ENCODE data around the gene STRN4.
"Not testable (repeated sequence)": the region's sequence is repeated elsewhere in the genome, so short reads cannot be mapped to it uniquely, and the experiment has no call there.

STRN4 gene

DNA sequence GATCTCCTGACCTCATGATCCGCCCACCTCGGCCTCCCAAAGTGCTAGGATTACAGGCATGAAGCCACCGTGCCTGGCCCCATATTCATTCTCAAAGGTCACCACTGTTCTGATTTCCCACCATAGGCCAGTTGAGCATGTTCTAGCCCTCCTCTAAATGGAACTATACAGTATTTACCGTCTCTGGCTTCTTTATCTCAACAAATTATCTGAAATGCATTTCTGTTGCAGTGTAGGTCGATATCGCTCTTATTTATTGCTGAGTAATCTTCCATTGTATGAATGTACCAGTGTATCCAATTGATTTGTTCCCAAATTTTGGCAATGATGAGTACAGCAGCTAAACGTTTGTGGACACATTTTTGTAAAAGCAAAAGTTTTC, 26.8 kb upstream of the STRN4 start:
- DNase-seq (ENCODE audit: low read depth): no peak

DNA sequence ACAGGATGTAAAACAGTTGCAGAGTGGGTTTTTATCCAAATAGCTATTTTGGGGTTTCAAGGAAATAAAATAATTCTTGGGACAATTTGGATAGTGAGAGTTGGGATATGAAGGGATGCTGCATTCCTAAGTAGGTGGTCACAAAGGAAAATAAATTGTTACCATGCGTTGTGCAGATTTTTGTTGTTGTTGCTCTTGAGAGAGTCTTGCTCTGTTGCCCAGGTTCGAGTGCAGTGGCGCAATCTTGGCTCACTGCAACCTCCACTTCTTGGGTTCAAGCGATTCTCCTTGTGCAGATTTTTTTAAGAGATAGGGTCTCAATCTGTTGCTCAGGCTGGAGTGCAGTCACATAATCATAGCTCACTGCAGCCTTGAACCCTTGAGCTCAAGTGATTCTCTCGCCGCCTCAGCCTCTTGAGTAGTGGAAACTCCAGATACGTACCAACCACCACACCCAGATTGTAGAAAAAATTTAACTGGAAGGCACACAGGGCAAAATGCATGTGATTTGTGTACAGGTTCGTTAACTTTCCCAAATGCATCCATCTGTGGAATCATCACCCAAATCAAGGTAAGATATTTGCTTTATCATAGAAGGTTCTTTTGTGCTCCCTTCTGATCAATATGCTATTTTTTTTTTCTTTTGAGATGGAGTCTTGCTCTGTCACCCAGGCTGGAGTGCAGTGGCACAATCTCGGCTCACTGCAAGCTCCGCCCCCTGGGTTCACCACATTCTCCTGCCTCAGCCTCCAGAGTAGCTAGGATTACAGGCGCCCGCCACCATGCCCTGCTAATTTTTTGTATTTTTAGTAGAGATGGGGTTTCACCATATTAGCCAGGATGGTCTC, 26.1 kb upstream of the STRN4 start:
- peak; percentile 60 for DNase-seq (ENCODE audit: low read depth)

DNA sequence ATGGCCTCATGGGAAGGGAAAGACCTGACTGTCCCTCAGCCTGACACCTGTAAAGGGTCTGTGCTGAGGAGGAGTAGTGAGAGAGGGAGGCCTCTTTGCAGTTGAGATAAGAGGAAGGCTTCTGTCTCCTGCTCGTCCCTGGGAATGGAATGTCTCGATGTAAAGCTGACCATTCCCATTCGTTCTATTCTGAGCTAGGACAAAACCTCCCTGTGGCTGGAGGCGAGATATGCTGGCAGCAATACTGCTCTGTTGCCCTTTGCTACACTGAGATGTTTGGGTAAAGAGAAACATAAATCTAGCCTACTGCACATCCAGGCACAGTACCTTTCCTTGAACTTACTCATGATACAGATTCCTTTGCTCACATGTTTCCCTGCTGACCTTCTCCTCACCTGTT, 22.5 kb upstream of the STRN4 start:
- not testable (repeated sequence) for DNase-seq (ENCODE audit: low read depth)

DNA sequence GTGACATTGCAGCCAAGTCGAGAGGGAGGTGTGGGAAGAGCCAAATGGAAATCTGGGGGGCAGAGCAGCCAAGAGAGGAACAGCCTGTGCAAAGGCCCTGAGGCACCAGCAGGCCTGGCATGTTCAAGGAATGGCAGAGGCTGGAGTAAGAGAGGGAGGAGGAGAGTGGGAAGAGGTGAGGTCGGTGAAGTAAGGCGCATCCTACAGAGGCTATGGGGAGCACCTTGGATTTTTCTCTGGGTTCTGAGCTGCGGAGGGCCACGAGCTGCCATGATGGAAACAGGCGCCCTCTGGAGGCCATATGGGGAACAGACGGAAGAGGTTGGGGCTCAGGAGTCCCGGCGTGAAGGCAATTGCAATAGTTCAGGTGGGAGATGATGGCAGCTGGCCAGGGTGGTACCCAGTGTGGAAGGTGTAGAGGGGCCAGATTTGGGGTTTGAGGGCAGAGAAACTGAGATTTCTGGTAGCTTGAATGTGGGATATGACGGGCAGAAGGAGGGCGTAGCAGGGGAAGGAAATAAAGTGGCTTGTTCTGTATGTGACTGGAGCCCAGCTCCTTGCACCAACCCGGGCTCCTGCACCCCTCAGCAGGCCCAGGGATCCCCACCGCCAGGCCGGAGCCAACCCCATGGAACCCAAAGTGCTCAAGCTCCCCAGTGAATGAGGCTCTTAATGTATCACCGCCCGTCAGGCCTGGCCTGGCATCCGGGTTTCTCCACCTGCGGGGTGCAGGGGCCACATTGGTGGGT, 20.5 kb upstream of the STRN4 start:
- DNase-seq (ENCODE audit: low read depth): peak; percentile 49

DNA sequence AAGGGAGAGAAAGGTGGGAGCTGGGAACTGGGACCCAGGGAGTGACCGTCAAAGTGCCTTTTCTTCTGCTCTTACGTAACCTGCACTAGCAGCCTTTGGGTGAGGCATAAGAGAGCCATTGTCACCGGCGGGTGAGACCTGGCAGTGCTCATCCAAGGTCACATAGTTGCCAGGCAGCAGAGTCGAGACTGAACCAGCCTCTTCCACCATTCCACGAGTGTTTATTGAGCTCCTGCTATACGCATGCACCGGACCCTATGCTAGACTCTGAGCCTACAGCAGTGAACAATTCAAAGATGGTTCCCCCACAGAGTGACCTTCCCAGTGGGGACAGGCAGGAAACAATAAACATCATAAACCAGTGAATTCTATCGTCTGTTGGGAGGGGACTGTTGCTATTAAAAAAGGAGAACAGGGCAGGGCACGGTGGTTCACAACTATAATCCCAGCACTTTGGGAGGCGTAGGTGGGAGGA, 18.6 kb upstream of the STRN4 start:
- no peak for DNase-seq (ENCODE audit: low read depth)

DNA sequence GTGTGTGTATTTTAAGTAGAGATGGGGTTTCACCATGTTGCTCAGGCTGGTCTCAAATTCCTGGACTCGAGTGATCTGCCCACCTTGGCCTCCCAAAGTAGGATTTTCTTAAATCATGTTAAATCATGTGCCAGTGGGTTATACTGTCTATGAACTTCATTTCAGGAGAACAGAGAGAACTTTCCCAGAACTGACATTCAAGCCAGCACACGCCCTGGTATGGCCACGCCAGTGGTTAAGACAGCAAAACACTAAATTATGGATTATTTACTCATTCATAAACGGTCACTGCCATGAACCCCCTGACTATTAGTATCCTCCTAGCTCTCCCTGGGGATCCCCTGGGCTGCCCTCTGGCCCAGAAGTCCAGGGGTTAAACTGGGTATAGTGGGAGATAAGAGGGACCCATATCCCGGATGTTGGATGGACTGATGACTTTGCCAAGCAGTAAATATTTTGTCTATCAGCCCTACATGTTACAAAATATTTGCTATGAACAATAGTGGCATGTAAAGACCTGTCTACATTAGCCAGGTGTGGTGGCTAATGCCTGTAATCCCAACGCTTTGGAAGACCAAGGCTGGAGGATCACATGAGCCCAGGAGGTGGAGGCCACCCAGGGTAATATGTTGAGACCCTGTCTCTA, 16.1 kb upstream of the STRN4 start:
- no peak for DNase-seq (ENCODE audit: low read depth)

DNA sequence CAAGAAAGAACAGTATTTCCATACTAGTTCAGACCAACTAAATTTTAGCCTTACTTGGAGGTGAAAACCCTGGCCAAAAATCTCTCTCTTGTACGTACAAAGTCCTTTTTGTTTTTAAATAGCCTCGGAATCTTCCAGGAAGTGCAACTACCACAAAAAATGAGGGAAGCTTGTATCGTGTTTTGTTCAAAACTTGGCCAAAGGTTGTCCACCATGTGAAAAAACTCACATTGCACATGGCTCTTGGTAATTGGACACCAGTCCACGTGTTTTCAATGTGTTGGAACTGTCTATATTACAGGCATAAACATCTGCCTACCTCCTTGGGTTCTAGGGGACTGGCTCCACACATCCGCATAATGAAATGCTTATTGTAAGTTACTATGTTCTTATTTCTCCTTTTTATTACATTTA, 15.2 kb upstream of the STRN4 start:
- DNase-seq (ENCODE audit: low read depth): peak; percentile 51

DNA sequence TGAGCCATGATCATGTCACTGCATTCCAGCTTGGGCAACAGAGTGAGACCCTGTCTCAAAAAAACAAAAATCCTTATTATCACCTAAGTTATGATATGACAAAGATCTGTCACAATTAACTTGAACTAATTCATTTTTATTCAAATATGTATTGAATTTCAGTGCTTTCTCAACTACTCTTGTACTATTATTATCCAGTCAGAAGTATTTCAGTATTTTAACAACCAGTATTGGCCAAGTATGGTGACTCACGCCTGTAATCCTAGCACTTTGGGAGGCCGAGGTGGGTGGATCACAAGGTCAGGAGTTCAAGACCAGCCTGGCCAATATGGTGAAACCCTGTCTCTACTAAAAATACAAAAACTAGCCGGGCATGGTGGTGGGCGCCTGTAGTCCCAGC, 14.6 kb upstream of the STRN4 start:
- peak; percentile 59 for DNase-seq (ENCODE audit: low read depth)

DNA sequence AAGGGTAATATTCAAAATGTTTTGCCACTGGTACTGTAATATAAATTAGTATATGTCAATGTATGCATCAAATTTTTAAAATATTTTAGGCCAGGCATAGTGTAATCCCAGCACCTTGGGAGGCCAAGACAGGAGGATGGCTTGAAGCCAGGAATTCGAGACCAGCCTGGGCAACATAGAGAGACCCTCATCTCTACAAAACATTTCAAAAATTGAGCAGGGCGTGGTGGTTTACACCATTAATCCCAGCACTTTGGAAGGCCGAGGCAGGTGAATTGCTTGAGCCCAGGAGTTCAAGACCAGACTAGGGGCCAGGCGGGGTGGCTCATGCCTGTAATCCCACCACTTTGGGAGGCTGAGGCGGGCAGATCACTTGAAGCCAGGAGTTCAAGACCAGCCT, 14.1 kb upstream of the STRN4 start:
- no peak for DNase-seq (ENCODE audit: low read depth)

DNA sequence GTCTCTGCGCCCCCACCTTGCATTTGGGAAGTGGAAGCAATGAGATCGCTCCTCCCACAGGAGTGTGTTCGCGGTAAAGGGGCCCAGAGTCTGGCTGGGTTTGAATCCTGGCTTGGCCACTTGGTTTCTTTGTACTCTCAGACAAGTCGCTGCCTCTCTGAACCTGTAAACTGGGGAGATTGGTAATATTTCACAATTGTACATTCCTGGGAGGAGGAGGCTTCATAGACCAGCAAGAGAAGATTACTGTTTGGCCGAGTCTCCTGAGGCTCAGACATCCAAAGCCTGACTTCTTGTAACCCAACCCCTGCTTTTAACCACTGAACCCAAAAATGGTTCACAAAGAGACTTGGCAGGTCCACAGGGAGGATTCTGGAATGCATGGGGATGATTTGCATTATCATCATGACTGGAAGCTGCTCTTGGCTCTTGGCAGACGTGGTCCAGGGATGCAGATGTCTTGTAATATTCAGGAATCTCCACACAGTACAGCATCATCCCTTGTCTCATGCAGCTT, 13.6 kb upstream of the STRN4 start:
- DNase-seq (ENCODE audit: low read depth): peak; percentile 99

DNA sequence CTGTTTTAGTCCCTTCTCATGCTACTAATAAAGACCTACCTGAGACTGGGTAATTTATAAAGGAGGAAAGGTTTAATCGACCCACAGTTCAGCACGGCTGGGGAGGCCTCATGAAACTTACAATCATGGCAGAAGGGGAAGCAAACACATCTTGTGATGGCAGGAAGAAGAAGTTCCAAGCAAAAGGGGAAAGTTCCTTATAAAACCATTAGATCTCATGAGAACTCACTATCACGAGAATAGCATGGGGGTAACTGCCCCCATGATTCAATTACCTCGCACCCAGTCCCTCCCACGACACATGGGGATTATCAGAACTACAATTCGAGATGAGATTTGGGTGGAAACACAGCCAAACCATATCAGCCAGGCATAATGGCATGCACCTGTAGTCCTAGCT, 13.0 kb upstream of the STRN4 start:
- no peak for DNase-seq (ENCODE audit: low read depth)

DNA sequence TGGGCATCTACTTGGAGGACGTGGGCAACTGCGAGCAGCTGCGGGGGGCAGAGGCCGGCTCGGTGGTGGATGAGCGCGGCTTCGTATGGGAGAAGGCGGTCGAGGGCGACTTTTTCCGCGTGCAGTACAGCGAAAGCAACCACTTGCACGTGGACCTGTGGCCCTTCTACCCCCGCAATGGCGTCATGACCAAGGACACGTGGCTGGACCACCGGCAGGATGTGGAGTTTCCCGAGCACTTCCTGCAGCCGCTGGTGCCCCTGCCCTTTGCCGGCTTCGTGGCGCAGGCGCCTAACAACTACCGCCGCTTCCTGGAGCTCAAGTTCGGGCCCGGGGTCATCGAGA, 10.3 kb upstream of the STRN4 start:
- no peak for DNase-seq (ENCODE audit: low read depth)

DNA sequence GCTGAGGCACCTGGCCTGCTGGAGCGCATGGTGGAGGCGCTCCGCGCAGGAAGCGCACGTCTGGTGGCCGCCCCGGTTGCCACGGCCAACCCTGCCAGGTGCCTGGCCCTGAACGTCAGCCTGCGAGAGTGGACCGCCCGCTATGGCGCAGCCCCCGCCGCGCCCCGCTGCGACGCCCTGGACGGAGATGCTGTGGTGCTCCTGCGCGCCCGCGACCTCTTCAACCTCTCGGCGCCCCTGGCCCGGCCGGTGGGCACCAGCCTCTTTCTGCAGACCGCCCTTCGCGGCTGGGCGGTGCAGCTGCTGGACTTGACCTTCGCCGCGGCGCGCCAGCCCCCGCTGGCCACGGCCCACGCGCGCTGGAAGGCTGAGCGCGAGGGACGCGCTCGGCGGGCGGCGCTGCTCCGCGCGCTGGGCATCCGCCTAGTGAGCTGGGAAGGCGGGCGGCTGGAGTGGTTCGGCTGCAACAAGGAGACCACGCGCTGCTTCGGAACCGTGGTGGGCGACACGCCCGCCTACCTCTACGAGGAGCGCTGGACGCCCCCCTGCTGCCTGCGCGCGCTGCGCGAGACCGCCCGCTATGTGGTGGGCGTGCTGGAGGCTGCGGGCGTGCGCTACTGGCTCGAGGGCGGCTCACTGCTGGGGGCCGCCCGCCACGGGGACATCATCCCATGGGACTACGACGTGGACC, 9.7 kb upstream of the STRN4 start:
- DNase-seq (ENCODE audit: low read depth): no peak

DNA sequence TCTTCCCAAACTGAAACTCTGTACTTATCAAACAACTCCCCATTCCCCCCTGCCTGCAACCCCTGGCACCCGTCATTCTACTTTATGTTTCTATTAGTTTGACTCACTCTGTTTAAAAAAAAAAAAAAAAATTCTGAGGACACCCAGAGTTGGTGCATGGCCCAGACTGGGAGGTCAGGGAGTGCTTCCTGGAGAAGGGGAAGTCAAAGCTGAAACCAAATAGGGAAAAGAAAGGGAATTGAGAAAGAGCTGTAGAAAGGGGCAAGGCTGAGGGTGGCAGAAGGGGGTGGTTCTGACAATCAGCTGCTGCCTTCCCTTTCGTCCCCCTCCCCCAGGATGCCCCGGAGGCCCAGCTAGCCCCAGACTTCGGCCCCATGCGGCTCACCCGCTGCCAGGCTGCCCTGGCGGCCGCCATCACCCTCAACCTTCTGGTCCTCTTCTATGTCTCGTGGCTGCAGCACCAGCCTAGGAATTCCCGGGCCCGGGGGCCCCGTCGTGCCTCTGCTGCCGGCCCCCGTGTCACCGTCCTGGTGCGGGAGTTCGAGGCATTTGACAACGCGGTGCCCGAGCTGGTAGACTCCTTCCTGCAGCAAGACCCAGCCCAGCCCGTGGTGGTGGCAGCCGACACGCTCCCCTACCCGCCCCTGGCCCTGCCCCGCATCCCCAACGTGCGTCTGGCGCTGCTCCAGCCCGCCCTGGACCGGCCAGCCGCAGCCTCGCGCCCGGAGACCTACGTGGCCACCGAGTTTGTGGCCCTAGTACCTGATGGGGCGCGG, 9.0 kb upstream of the STRN4 start:
- peak; percentile 81 for DNase-seq (ENCODE audit: low read depth)

DNA sequence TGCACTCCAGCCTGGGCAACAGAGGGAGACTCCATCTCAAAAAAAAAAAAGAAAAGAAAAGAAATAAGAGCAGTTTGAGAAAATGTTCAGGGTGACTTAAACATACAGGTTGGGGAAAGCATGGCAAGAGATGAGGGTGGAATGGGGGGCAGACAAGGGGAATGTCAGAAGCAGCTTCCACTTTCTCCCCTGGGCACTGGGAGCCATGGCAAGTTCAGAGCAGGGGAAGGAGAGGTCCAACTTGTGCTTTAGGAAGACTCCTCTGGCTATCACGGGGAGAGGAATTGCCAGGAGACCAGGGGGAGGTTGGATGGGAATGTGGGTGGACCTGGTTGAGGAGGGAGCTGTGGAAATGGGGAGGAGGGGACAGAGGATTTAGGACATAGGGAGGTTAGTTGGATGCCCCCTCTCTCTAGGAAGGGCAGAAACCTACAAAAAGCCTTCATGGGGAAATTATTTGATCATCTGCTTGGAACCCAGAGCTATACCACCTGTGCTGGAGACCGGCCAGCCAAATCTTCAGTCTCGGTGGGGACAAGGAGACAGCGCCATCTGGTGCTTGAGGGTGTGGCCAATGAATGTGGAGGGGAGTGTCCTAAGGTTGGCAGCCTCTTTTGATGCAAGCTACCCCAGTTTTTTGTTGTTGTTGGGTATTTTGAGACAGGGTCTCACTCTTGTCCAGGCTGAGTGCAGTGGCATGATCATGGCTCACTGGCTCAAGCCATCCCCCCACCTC, 7.3 kb upstream of the STRN4 start:
- peak; percentile 52 for DNase-seq (ENCODE audit: low read depth)

DNA sequence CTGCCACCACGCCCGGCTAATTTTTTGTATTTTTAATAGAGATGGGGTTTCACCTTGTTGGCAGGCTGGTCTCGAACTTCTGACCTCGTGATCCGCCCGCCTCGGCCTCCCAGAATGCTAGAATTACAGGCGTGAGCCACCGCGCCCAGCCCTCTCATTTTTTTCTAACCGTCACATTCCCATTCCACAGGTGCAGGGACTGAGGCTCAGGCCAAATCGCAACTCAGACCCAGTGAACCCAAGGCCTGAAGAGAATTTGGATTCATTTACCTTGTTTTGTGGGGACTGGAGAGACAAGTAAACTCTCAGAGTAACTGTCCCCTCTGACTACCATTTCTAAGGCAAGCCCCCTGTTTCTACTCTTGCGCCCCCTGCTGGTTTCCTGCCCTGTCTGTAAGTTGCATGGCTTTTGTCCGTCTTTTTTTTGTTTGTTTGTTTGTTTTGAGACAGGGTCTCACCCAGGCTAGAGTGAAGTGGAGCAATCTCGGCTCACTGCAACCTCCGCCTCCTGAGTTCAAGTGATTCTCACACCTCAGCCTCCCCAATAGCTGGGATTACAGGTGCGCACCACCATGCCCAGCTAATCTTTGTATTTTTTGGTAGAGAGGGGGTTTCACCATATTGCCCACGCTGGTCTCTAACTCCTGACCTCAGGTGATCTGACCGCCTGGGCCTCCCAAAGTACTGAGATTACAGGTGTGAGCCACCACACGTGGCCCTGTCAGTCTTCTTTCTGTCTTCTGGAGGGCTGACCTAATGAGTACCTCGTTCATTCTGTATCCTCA, 2.3 kb upstream of the STRN4 start:
- DNase-seq (ENCODE audit: low read depth): peak; percentile 61

DNA sequence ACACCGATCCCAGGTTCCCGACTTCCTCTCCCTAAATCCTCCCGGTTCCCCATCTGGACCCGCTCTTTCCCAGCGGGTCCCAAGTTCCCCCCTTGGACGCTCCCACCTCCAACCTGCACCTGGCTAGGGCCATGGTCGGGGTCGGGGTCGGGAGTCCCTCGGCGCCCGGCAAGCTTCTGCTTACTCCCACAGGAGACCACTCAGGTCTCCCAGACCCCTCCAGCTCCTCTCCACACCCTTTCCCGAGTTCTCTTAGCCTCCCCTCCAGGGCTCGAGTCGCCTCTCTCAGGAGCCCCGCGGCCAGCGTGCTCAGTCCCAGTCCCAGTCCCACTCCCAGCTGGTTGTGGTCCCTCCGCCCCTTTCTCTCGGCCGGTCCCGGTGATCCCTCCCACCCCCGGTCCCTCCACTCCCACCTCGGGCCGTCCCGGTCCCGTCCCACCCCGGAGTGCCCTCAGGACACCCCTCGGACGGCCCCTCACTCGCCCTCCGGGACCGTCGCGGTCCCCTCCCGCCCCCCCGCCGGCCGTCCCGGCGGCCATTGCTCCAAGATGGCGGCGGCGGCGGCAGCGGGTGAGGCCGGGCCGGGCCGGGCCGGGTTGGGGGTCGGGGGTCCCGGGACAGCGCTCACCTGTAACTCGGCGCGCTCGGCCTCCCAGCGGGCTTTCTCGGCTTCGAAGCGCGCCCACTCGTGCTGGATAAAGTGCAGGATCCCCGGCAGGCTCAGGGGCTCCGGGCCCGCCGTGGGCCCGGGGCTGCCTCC, 549 bp downstream of the STRN4 start, which contains the start of gene FKRP:
Gene FKRP (plus strand): TSS at position 537 of the 760 bp plus-strand sequence. CDS start 9,394 bp downstream, outside the sequence.
- peak; percentile 35 for DNase-seq (ENCODE audit: low read depth)

DNA sequence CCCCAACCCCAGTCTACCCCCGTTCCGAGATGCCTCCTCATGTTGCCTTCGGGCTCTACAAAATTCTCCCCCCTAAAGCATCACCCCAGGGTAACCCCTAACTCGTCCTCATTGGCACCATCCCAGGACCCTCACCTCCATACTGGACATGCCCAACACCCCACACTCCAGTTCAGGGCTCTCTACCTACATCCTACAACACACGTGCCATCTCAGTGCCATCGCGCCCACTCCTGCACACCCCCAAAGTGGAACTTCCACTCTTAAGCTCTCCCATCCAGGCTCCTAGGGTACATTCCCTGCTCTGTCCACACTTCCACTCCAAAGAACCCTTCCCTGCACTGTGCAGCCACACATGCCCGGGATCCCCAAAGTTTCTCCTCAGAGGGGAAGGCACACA, 1.2 kb downstream of the STRN4 start:
- DNase-seq (ENCODE audit: low read depth): no peak
